GM19452 (cell line): Measurements from ENCODE around the gene HGD.

Experiments
- ATAC-seq: cut with Tn5 transposase; IDR thresholded peaks from one replicate; pipeline ENCODE4 v1.9.1; 2021; ENCODE audit not compliant: unreplicated experiment

Gene HGD

DNA sequence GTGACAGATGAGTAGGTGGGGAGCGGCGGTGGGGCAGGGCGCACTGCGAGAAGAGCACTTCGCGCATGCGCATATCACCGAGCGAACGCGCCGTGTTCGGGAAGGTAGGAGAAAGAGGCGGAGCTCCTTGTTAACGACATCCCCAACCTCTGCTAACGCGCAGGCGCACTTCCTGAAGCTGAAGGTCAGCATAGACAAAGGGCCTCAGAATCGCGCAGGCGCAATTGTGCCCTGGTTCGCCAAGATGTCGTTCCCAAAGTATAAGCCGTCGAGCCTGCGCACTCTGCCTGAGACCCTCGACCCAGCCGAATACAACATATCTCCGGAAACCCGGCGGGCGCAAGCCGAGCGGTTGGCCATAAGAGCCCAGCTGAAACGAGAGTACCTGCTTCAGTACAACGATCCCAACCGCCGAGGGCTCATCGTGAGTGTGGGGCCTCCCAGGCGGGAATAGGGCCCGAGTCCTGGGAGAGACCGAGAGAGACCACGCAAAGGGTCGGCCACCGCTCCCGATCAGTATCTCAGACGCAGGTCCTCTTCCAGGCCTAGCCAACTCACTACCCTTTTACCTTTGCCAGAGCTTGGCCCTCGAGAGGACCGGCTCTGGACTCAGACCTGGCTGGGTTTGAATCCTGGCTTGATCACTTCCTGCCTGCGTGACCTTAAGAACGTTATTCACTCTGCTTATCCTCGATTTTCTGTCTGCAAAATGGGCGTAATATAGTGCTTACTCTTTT, 85.8 kb downstream of the HGD start, which contains the start of gene NDUFB4:
TSS of gene NDUFB4 (plus strand) at position 221 of the 737 bp plus-strand sequence. CDS start at position 245, 24 bp downstream.
- ATAC-seq, result peak; percentile 95

DNA sequence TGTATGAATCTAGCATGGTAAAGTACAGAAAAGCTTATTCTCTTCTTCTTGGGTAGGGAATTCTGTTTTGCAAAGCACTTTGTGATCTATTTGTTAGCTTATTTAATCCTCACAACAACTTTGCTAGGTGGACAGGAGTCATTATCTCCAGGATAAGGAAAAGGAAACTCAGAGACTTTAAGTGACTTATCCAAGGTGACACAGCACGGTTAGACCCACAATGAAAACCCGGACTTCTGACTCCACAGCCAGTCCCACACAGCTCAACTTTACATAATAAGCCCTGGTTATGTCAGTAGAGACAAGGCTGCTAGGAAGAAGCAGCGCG, 86.3 kb downstream of the HGD start:
- no peak for ATAC-seq

DNA sequence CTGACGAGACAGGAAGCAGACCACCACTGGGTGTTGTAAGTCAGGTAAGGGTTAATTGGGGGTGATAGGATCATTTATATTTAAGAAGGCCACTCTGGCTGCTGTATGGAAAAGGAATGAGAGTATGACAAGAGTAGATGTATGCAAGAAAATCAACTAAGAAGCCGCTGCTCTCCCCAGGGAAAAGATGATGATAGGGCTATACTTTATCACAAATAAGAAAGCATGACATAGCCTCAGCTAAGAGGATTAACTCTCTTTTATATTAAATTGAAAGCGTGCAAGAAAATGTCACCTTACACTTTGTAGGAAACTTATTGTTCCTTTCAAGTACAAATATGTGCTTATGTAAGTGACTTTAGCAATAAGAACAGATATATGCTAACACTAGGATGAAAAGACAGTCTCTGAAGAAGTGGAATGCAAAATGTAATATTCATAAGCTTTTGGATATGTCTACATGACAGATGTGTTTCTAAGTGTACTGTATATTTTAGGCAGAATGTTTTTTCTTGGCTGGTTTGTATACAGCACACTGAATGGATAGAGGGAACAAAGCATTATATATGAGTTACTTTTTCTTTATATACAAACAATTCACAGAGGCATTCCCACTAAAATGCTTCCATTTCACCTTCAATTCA, 94.6 kb downstream of the HGD start:
- ATAC-seq, result no peak
